ENCODE data around the gene EXOC3L1.
A peak's percentile ranks its signal among the peaks of the same experiment; 100 is the strongest.

EXOC3L1 gene

GRCh38 chr16:67142342-67142741 is 47.6 kb downstream of the EXOC3L1 start:
- no peaks in the 10 kb centered on the region for H3K79me2 ChIP-seq (ENCODE audit: control insufficient read depth, insufficient read depth, low read length)

GRCh38 chr16:67141391-67141790 is 48.5 kb downstream of the EXOC3L1 start:
- Histone ChIP-seq H3K56ac (ENCODE audit: low read length) (no peak overlapping the region), H3K4me1 (ENCODE audit: control insufficient read depth, low read depth, low read length) (no peaks in the 10 kb centered on the region), H3K18ac (ENCODE audit: low read length) (no peak overlapping the region), H3K27ac (ENCODE audit: low read depth, low read length) (no peak overlapping the region), H3K4me2 (ENCODE audit: low read length) (no peak overlapping the region), H3K79me1 (ENCODE audit: low read length) (no peaks in the 10 kb centered on the region), H3K9ac (ENCODE audit: low read length) (no peak overlapping the region), H3K27me3 (ENCODE audit: insufficient read depth, low read length, poor library complexity) (no peaks in the 10 kb centered on the region), H2BK5ac (ENCODE audit: low read length) (no peak overlapping the region), H3K23ac (ENCODE audit: low read length) (no peak overlapping the region), H3K4me3 (ENCODE audit: low read length) (no peak overlapping the region), H2BK120ac (ENCODE audit: low read depth, low read length) (no peak overlapping the region), H3K36me3 (ENCODE audit: control insufficient read depth, insufficient read depth, low read length) (peaks cover 4% of the 10 kb centered on the region), H4K5ac (ENCODE audit: low read length) (no peak overlapping the region), H3K4ac (ENCODE audit: low read depth, low read length) (no peak overlapping the region), H3K79me2 (ENCODE audit: control insufficient read depth, insufficient read depth, low read length) (no peaks in the 10 kb centered on the region), H4K8ac (ENCODE audit: low read depth, low read length) (no peak overlapping the region), H2BK15ac (replicated peaks; ENCODE audit: low read depth) (no peak overlapping the region), H2AK5ac (ENCODE audit: low read length) (no peak overlapping the region)
- WGBS (ENCODE audit: extremely low coverage, insufficient coverage, low lambda C conversion rate): no CpG with 5 or more reads among the region's 13 CpGs
- no peak for DNase-seq

More at GRCh38 chr16:67142342-67142741, 47.6 kb downstream of the EXOC3L1 start:
- Histone ChIP-seq H4K8ac (ENCODE audit: low read depth, low read length) (no peak overlapping the region), H3K4me1 (ENCODE audit: control insufficient read depth, low read depth, low read length) (no peaks in the 10 kb centered on the region), H2AK5ac (ENCODE audit: low read length) (no peak overlapping the region), H2BK120ac (ENCODE audit: low read depth, low read length) (no peak overlapping the region), H3K27me3 (ENCODE audit: insufficient read depth, low read length, poor library complexity) (no peaks in the 10 kb centered on the region), H3K56ac (ENCODE audit: low read length) (no peak overlapping the region), H4K5ac (ENCODE audit: low read length) (no peak overlapping the region), H3K9ac (ENCODE audit: low read length) (no peak overlapping the region), H3K4me2 (ENCODE audit: low read length) (no peak overlapping the region), H3K23ac (ENCODE audit: low read length) (no peak overlapping the region), H3K36me3 (ENCODE audit: control insufficient read depth, insufficient read depth, low read length) (peaks cover 4% of the 10 kb centered on the region), H3K18ac (ENCODE audit: low read length) (no peak overlapping the region), H3K27ac (ENCODE audit: low read depth, low read length) (no peak overlapping the region), H3K4me3 (ENCODE audit: low read length) (no peak overlapping the region), H2BK5ac (ENCODE audit: low read length) (no peak overlapping the region), H2BK15ac (replicated peaks; ENCODE audit: low read depth) (no peak overlapping the region), H3K4ac (ENCODE audit: low read depth, low read length) (no peak overlapping the region), H3K79me1 (ENCODE audit: low read length) (no peaks in the 10 kb centered on the region)
- no CpG with 5 or more reads among the region's 9 CpGs for whole genome bisulfite sequencing (ENCODE audit: extremely low coverage, insufficient coverage, low lambda C conversion rate)
- no peak for DNase-seq

GRCh38 chr16:67137605-67138004 is 52.3 kb downstream of the EXOC3L1 start:
- H3K4me2 ChIP-seq (ENCODE audit: low read length): no peak overlapping the region
- H3K79me2 ChIP-seq (ENCODE audit: control insufficient read depth, insufficient read depth, low read length): no peaks in the 10 kb centered on the region
- no peak overlapping the region for H3K9ac ChIP-seq (ENCODE audit: low read length)
- no peak for DNase-seq
- peaks cover 6% of the 10 kb centered on the region for H3K36me3 ChIP-seq (ENCODE audit: control insufficient read depth, insufficient read depth, low read length)
- H4K5ac ChIP-seq (ENCODE audit: low read length): no peak overlapping the region
- H2BK120ac ChIP-seq (ENCODE audit: low read depth, low read length): no peak overlapping the region
- no peak overlapping the region for H2BK15ac ChIP-seq (replicated peaks; ENCODE audit: low read depth)
- H3K4me1 ChIP-seq (ENCODE audit: control insufficient read depth, low read depth, low read length): no peaks in the 10 kb centered on the region
- no peak overlapping the region for H3K4me3 ChIP-seq (ENCODE audit: low read length)
- no peak overlapping the region for H3K56ac ChIP-seq (ENCODE audit: low read length)
- H2BK5ac ChIP-seq (ENCODE audit: low read length): no peak overlapping the region
- H3K27me3 ChIP-seq (ENCODE audit: insufficient read depth, low read length, poor library complexity): no peaks in the 10 kb centered on the region
- no peak overlapping the region for H3K23ac ChIP-seq (ENCODE audit: low read length)
- no CpG with 5 or more reads among the region's 3 CpGs for WGBS (ENCODE audit: extremely low coverage, insufficient coverage, low lambda C conversion rate)
- H3K27ac ChIP-seq (ENCODE audit: low read depth, low read length): no peak overlapping the region
- no peak overlapping the region for H3K4ac ChIP-seq (ENCODE audit: low read depth, low read length)
- H4K8ac ChIP-seq (ENCODE audit: low read depth, low read length): no peak overlapping the region
- no peaks in the 10 kb centered on the region for H3K79me1 ChIP-seq (ENCODE audit: low read length)
- H3K18ac ChIP-seq (ENCODE audit: low read length): no peak overlapping the region
- no peak overlapping the region for H2AK5ac ChIP-seq (ENCODE audit: low read length)

Small RNA genes within 50 kb of the gene (small RNA-seq; reads per million reads assigned to genes)
- gene MIR328 (ENCODE audit: insufficient read depth): 6.6 reads per million, percentile 78 among the genes with 10 or more reads in this experiment

Measured in mesendoderm (in vitro differentiated cells).